K562 (cell line): ENCODE measurements around the gene TRIM37. TPM values are rescaled to one million over a fixed set of nuclear protein-coding genes. Genes with fewer than 3 reads are reported as not detected.
A peak's percentile ranks its signal among the peaks of the same experiment; 100 is the strongest.

ENCODE experiments used
- ATAC-seq: fragments of 200-7000 bp; cut with Tn5 transposase; 3 replicates; pipeline ENCODE4 v1.9.1; 2020; ENCODE audit warnings: moderate library complexity
- BruUV-seq: library from RNA; stranded (reverse); fragments of 400-500 nt; replicated peaks from 2 replicates; lab custom pipeline; 2021; lab: Mats Ljungman, UMichigan
- CTCF ChIA-PET: fragments of 300-600 bp; formaldehyde crosslinking; extraction: SDS; loops from one replicate; lab custom pipeline; 2021; ENCODE audit warnings: low intra/inter-chr PET ratio; lab: Yijun Ruan, JAX
- POLR2A ChIA-PET: fragments of 300-600, 350-650 bp; sonication (Branson Sonifier 250); formaldehyde crosslinking; extraction: SDS; loops from one replicate; lab custom pipeline; 2021; ENCODE audit warnings: antibody characterized with exemption, inconsistent platforms; lab: Yijun Ruan, JAX
- DNase-seq, 4 experiments: peaks; one replicate each; pipeline versions ENCODE4 v3.0.0 to v3.0.0-alpha.2; 2011 to 2018; ENCODE audit warnings: low spot score in 3 of 4, mixed read lengths in 3 of 4; ENCODE audit errors: extremely low read depth in 1 of 4
- FAIRE-seq: peaks from 2 replicates; lab custom pipeline; 2011; peaks lifted over from hg19 to GRCh38; lab: Jason Lieb, UNC
- H2AFZ ChIP-seq: 2 replicates; pipeline ENCODE4 v1.6.0; 2011; ENCODE audit warnings: low read depth, low read length, control low read depth, inconsistent platforms
- H3K27ac ChIP-seq: fragments of 200-600 bp; 3 replicates; pipeline ENCODE4 v1.8.0; 2011; ENCODE audit warnings: low read depth, mild to moderate bottlenecking, control low read depth, inconsistent platforms, low read length, moderate library complexity, mixed read lengths; ENCODE audit errors: extremely low read depth
- H3K27me3 ChIP-seq, 2 experiments: fragments of 300-600 bp in 1 of 2; 2 replicates in 1 of 2; 3 replicates in 1 of 2; pipeline versions ENCODE4 v1.6.0 to v1.8.0; 2011; ENCODE audit warnings: inconsistent platforms in 2 of 2, low read length in 2 of 2, mild to moderate bottlenecking in 1 of 2, mixed read lengths in 1 of 2, moderate library complexity in 1 of 2; ENCODE audit not compliant: control insufficient read depth in 2 of 2, insufficient read depth in 2 of 2
- H3K36me3 ChIP-seq: fragments of 300-600 bp; 3 replicates; pipeline ENCODE4 v1.8.0; 2011; ENCODE audit warnings: mild to moderate bottlenecking, low read length, inconsistent platforms; ENCODE audit not compliant: control insufficient read depth, insufficient read depth
- H3K4me1 ChIP-seq, 2 experiments: fragments of 200-600 bp in 1 of 2; replicated peaks in 1 of 2; 2 replicates in 1 of 2; 3 replicates in 1 of 2; pipeline versions ENCODE4 v1.5.1 to v1.8.0; 2011; ENCODE audit warnings: inconsistent platforms in 2 of 2, low read length in 2 of 2, mild to moderate bottlenecking in 1 of 2, mixed read lengths in 1 of 2, moderate library complexity in 1 of 2; ENCODE audit not compliant: control insufficient read depth in 2 of 2, insufficient read depth in 2 of 2
- H3K4me2 ChIP-seq: 2 replicates; pipeline ENCODE4 v1.6.1; 2011; ENCODE audit warnings: low read length, control low read depth, inconsistent platforms, mixed read lengths; ENCODE audit not compliant: insufficient read depth
- H3K4me3 ChIP-seq: fragments of 200-600 bp; sonication (generic), shearing (Covaris generic); 2 replicates; pipeline ENCODE4 v1.5.1; 2016; ENCODE audit warnings: control low read depth, inconsistent platforms
- H3K79me2 ChIP-seq: fragments of 200-600 bp; 3 replicates; pipeline ENCODE4 v1.8.0; 2011; ENCODE audit warnings: low read length, inconsistent platforms; ENCODE audit not compliant: control insufficient read depth, insufficient read depth
- H3K9ac ChIP-seq, 2 experiments: 2 replicates each; pipeline versions ENCODE4 v1.6.0 to v1.6.1; 2011; ENCODE audit warnings: low read depth in 2 of 2, low read length in 2 of 2, control low read depth in 1 of 2, inconsistent platforms in 1 of 2, mild to moderate bottlenecking in 1 of 2, mixed read lengths in 1 of 2; ENCODE audit not compliant: insufficient read depth in 1 of 2
- H3K9me1 ChIP-seq: one replicate; pipeline ENCODE4 v1.6.0; 2011; ENCODE audit warnings: inconsistent platforms, mild to moderate bottlenecking, low read length, moderate library complexity; ENCODE audit not compliant: control insufficient read depth, insufficient read depth
- H3K9me3 ChIP-seq: replicated peaks from 2 replicates; pipeline ENCODE4 v1.5.1; 2011; ENCODE audit warnings: low read depth, low read length, inconsistent platforms; ENCODE audit not compliant: control insufficient read depth, insufficient read depth
- H4K20me1 ChIP-seq: replicated peaks from 2 replicates; pipeline ENCODE4 v1.6.1; 2011; ENCODE audit warnings: low read length, inconsistent platforms, mixed read lengths; ENCODE audit not compliant: control insufficient read depth, insufficient read depth
- ATF7 ChIP-seq: fragments of 450-650 bp; IDR thresholded peaks from 2 replicates; pipeline ENCODE4 v1.7.1; 2014; ENCODE audit warnings: mild to moderate bottlenecking, moderate library complexity
- CEBPB ChIP-seq: fragments of 450-650 bp; IDR thresholded peaks from 2 replicates; pipeline ENCODE4 v1.6.1; 2016; ENCODE audit warnings: missing genetic modification characterization, missing compliant biosample characterization
- DMBX1 ChIP-seq: fragments of 250-450 bp; sonication (Bioruptor Pico); IDR thresholded peaks from 2 replicates; pipeline ENCODE4 v1.8.0; 2022; ENCODE audit warnings: inconsistent platforms, mild to moderate bottlenecking, moderate library complexity, borderline replicate concordance
- WGBS: fragments of 100-300 bp; shearing (Covaris generic); methylation state at CpG from one replicate; pipeline ENCODE4 v1.1.6; 2016; ENCODE audit warnings: low coverage, mixed read lengths; ENCODE audit not compliant: insufficient coverage; ENCODE audit errors: missing lambda C conversion rate; 5-methylcytosine and 5-hydroxymethylcytosine counted together
- in situ Hi-C: fragments of 300-500 bp; cut with MboI; formaldehyde crosslinking; loops from 4 replicates; pipeline ENCODE4 v1.15.0; 2018; ENCODE audit warnings: inconsistent platforms, mixed read lengths
- intact Hi-C: fragments of 100-400 bp; cut with micrococcal nuclease; formaldehyde crosslinking; loops from 2 replicates; pipeline ENCODE4 v1.14.2; 2022
- polyA plus RNA-seq, 8 experiments: library from polyadenylated mRNA; depleted of rRNA in 4 of 8; stranded (reverse) in 5 of 8; unstranded in 3 of 8; fragments of >200 nt; fragmentation: Nextera tagmentation in 2 of 8; fragmentation: Illumina TruSeq in 1 of 8; extraction: Ambion mirVana in 2 of 8; extraction: Trizol in 1 of 8; gene quantifications; 2 replicates each; pipeline versions ENCODE4 v1.2.1 to v1.2.3, GENCODE V29; 2011 to 2014; ENCODE audit warnings: inconsistent platforms in 1 of 8, missing spikeins in 1 of 8
- total RNA-seq, 7 experiments: library from RNA; depleted of rRNA in 6 of 7; stranded (reverse); fragments of >200 nt in 6 of 7; fragmentation: Illumina TruSeq in 2 of 7; extraction: Trizol in 2 of 7; gene quantifications; 2 replicates each; pipeline versions ENCODE4 v1.2.1 to v1.2.3, GENCODE V29; 2011 to 2021; ENCODE audit warnings: low replicate concordance in 1 of 7
- TF ChIP-seq, protein P1 (sequence below): IDR thresholded peaks from 2 replicates; pipeline ENCODE4 v1.6.1; 2012; ENCODE audit warnings: low read depth, low read length, improper control_type of control experiment, borderline replicate concordance
- TF ChIP-seq, protein P2 (sequence below), 3 experiments: fragments of 200-800 bp in 1 of 3; fragments of 250-450 bp in 1 of 3; fragments of 450-650 bp in 1 of 3; sonication (Bioruptor Pico) in 1 of 3; sonication (Bioruptor generic) in 1 of 3; formaldehyde crosslinking in 1 of 3; IDR thresholded peaks; 2 replicates each; pipeline versions ENCODE4 v1.6.1 to v1.8.0; 2016 to 2022; ENCODE audit warnings: mild to moderate bottlenecking in 2 of 3, missing genetic modification characterization in 2 of 3, missing compliant biosample characterization in 1 of 3, moderate library complexity in 1 of 3
- TF ChIP-seq, protein P3 (sequence below): sonication (generic); formaldehyde crosslinking; IDR thresholded peaks from 2 replicates; pipeline ENCODE4 v1.8.1; 2023; ENCODE audit warnings: mild to moderate bottlenecking, missing genetic modification reagents
- TF ChIP-seq, protein P4 (sequence below): fragments of 250-450 bp; sonication (Bioruptor Pico); IDR thresholded peaks from 2 replicates; pipeline ENCODE4 v1.4.0; 2020; ENCODE audit warnings: borderline replicate concordance
- TF ChIP-seq, protein P5 (sequence below): fragments of 250-450 bp; sonication (Bioruptor Pico); IDR thresholded peaks from 2 replicates; pipeline ENCODE4 v1.5.0; 2020; ENCODE audit warnings: mild to moderate bottlenecking
- TF ChIP-seq, protein P6 (sequence below): fragments of 250-450 bp; sonication (Bioruptor Pico); IDR thresholded peaks from 2 replicates; pipeline ENCODE4 v1.5.0; 2021

Gene TRIM37
- total and polyA plus RNA-seq, 9 of the 15 experiments (the other 6 are each of a cell fraction or from before 2014, with no cell fraction given), result 4.5 to 31.4 (median 23.8) TPM

DNA sequence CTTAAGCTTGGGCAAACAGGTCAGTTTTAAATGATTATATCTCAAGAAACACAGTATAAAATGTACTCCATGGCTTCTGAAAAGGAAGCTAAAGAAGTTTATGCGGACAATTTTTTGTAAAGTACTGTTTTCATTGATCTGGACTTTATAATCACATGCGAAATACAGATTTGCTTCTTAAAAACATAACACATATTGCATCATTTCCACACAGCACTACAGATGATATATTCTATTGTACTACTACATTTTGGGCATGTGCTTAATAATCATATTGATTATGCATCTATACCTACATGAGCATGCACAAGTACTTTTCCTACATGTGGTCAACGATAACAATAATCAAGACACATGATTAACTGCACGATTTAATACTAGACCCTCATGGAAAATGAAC, 22.5 kb downstream of the TRIM37 start:
- Histone ChIP-seq H3K4me1 (no peaks in the 10 kb centered on the region; a peak in 1 of 5 replicates), H2AFZ (no peak overlapping the region), H3K4me3 (no peak overlapping the region), H3K27ac (no peak overlapping the region), H3K9me1 (no peaks in the 10 kb centered on the region), H3K79me2 (no peaks in the 10 kb centered on the region), H3K9me3 (no peaks in the 10 kb centered on the region), H3K4me2 (no peak overlapping the region), H3K36me3 (peaks cover 68% of the 10 kb centered on the region), H4K20me1 (no peaks in the 10 kb centered on the region), H3K27me3 (no peaks in the 10 kb centered on the region), H3K9ac (no peak overlapping the region)
- FAIRE-seq (no peak), ATAC-seq (no peak), DNase-seq (no peak)
- ChIA-PET CTCF (no interaction called here), POLR2A (interaction anchor here (1.0 kb wide), 1 partner anchor 20 kb away, joined by 4 read pairs; no protein-coding TSS in a partner anchor)
- 87% methylated on average over 4 of the region's 4 CpGs for WGBS
- intact Hi-C loops, result no loop called here
- BruUV-seq, result no TSS peak
- in situ Hi-C loops, result no loop called here
- TF ChIP-seq, protein P1, sequence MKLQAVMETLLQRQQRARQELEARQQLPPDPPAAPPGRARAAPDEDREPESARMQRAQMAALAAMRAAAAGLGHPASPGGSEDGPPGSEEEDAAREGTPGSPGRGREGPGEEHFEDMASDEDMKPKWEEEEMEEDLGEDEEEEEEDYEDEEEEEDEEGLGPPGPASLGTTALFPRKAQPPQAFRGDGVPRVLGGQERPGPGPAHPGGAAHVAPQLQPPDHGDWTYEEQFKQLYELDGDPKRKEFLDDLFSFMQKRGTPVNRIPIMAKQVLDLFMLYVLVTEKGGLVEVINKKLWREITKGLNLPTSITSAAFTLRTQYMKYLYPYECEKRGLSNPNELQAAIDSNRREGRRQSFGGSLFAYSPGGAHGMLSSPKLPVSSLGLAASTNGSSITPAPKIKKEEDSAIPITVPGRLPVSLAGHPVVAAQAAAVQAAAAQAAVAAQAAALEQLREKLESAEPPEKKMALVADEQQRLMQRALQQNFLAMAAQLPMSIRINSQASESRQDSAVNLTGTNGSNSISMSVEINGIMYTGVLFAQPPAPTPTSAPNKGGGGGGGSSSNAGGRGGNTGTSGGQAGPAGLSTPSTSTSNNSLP, result no peak
- TF ChIP-seq DMBX1 (CRISPR knock-in tag) (no peak), ATF7 (no peak), CEBPB (tag) (peak; percentile 32; the same call in 1 of the 2 replicates)
- TF ChIP-seq, protein P2, sequence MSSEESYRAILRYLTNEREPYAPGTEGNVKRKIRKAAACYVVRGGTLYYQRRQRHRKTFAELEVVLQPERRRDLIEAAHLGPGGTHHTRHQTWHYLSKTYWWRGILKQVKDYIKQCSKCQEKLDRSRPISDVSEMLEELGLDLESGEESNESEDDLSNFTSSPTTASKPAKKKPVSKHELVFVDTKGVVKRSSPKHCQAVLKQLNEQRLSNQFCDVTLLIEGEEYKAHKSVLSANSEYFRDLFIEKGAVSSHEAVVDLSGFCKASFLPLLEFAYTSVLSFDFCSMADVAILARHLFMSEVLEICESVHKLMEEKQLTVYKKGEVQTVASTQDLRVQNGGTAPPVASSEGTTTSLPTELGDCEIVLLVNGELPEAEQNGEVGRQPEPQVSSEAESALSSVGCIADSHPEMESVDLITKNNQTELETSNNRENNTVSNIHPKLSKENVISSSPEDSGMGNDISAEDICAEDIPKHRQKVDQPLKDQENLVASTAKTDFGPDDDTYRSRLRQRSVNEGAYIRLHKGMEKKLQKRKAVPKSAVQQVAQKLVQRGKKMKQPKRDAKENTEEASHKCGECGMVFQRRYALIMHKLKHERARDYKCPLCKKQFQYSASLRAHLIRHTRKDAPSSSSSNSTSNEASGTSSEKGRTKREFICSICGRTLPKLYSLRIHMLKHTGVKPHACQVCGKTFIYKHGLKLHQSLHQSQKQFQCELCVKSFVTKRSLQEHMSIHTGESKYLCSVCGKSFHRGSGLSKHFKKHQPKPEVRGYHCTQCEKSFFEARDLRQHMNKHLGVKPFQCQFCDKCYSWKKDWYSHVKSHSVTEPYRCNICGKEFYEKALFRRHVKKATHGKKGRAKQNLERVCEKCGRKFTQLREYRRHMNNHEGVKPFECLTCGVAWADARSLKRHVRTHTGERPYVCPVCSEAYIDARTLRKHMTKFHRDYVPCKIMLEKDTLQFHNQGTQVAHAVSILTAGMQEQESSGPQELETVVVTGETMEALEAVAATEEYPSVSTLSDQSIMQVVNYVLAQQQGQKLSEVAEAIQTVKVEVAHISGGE (CRISPR knock-in tag; IDR thresholded peaks at IDR 0.05), result 0 out of 6 replicates have a peak, but pooled peaks of 1 of the 3 experiments have one; percentile 16
- TF ChIP-seq, protein P3, sequence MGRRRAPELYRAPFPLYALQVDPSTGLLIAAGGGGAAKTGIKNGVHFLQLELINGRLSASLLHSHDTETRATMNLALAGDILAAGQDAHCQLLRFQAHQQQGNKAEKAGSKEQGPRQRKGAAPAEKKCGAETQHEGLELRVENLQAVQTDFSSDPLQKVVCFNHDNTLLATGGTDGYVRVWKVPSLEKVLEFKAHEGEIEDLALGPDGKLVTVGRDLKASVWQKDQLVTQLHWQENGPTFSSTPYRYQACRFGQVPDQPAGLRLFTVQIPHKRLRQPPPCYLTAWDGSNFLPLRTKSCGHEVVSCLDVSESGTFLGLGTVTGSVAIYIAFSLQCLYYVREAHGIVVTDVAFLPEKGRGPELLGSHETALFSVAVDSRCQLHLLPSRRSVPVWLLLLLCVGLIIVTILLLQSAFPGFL (CRISPR knock-in tag), result no peak
- TF ChIP-seq, protein P4, sequence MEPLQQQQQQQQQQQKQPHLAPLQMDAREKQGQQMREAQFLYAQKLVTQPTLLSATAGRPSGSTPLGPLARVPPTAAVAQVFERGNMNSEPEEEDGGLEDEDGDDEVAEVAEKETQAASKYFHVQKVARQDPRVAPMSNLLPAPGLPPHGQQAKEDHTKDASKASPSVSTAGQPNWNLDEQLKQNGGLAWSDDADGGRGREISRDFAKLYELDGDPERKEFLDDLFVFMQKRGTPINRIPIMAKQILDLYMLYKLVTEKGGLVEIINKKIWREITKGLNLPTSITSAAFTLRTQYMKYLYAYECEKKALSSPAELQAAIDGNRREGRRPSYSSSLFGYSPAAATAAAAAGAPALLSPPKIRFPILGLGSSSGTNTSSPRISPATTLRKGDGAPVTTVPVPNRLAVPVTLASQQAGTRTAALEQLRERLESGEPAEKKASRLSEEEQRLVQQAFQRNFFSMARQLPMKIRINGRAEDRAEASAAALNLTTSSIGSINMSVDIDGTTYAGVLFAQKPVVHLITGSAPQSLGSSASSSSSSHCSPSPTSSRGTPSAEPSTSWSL (CRISPR knock-in tag), result no peak
- TF ChIP-seq, protein P5, sequence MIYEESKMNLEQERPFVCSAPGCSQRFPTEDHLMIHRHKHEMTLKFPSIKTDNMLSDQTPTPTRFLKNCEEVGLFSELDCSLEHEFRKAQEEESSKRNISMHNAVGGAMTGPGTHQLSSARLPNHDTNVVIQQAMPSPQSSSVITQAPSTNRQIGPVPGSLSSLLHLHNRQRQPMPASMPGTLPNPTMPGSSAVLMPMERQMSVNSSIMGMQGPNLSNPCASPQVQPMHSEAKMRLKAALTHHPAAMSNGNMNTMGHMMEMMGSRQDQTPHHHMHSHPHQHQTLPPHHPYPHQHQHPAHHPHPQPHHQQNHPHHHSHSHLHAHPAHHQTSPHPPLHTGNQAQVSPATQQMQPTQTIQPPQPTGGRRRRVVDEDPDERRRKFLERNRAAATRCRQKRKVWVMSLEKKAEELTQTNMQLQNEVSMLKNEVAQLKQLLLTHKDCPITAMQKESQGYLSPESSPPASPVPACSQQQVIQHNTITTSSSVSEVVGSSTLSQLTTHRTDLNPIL (CRISPR knock-in tag), result no peak
- TF ChIP-seq, protein P6, sequence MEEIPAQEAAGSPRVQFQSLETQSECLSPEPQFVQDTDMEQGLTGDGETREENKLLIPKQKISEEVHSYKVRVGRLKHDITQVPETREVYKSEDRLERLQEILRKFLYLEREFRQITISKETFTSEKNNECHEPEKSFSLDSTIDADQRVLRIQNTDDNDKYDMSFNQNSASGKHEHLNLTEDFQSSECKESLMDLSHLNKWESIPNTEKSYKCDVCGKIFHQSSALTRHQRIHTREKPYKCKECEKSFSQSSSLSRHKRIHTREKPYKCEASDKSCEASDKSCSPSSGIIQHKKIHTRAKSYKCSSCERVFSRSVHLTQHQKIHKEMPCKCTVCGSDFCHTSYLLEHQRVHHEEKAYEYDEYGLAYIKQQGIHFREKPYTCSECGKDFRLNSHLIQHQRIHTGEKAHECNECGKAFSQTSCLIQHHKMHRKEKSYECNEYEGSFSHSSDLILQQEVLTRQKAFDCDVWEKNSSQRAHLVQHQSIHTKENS (CRISPR knock-in tag), result no peak
